H1 (cell line): ENCODE data around the gene COX6A1. TPM values are rescaled to one million over a fixed set of nuclear protein-coding genes. Genes with fewer than 3 reads are reported as not detected.

Source experiments
- CTCF ChIA-PET: fragments of 300-600 bp; sonication (Branson Sonifier 250); formaldehyde crosslinking; loops from one replicate; lab custom pipeline; 2021; ENCODE audit not compliant: partially characterized antibody; lab: Charles Lee
- POLR2A ChIA-PET: fragments of 300-600 bp; sonication (Branson Sonifier 250); formaldehyde crosslinking; loops from one replicate; lab custom pipeline; 2021; ENCODE audit warnings: inconsistent platforms; ENCODE audit not compliant: partially characterized antibody; lab: Charles Lee
- DNase-seq, 2 experiments: peaks; one replicate each; pipeline versions ENCODE4 v3.0.0 to v3.0.0-alpha.2; 2010 to 2022; ENCODE audit warnings: low spot score in 2 of 2, low read depth in 1 of 2, mixed read lengths in 1 of 2
- FAIRE-seq: peaks from 2 replicates; lab custom pipeline; 2011; peaks lifted over from hg19 to GRCh38; lab: Jason Lieb, UNC
- H2AFZ ChIP-seq: 2 replicates; pipeline ENCODE4 v1.8.1; 2012; ENCODE audit warnings: low read length, inconsistent platforms
- H2AK5ac ChIP-seq: 2 replicates; pipeline ENCODE4 v1.6.1; 2013; ENCODE audit warnings: low read depth, low read length
- H2BK120ac ChIP-seq: replicated peaks from 2 replicates; pipeline ENCODE3; 2013; ENCODE audit warnings: low read depth, low read length, inconsistent platforms
- H2BK12ac ChIP-seq: 2 replicates; pipeline ENCODE4 v1.6.1; 2013; ENCODE audit warnings: low read depth, low read length
- H2BK15ac ChIP-seq: 2 replicates; pipeline ENCODE4 v1.6.1; 2013; ENCODE audit warnings: low read length
- H2BK20ac ChIP-seq: 2 replicates; pipeline ENCODE4 v1.6.1; 2013; ENCODE audit warnings: low read length
- H2BK5ac ChIP-seq: 2 replicates; pipeline ENCODE4 v1.6.1; 2013; ENCODE audit warnings: low read depth, low read length
- H3K14ac ChIP-seq: 2 replicates; pipeline ENCODE4 v1.6.1; 2013; ENCODE audit warnings: inconsistent platforms; ENCODE audit not compliant: insufficient read length
- H3K18ac ChIP-seq: 2 replicates; pipeline ENCODE4 v1.6.1; 2013; ENCODE audit warnings: low read length; ENCODE audit errors: extremely low read depth
- H3K23ac ChIP-seq: 2 replicates; pipeline ENCODE4 v1.6.1; 2013; ENCODE audit warnings: inconsistent platforms; ENCODE audit not compliant: insufficient read length
- H3K23me2 ChIP-seq: 2 replicates; pipeline ENCODE4 v1.6.1; 2013; ENCODE audit warnings: low read depth, low read length
- H3K27ac ChIP-seq: 2 replicates; pipeline ENCODE4 v1.6.1; 2011; ENCODE audit warnings: low read depth, low read length, inconsistent platforms
- H3K27me3 ChIP-seq, 4 experiments: replicated peaks in 1 of 4; 1 replicate in 1 of 4; 2 replicates in 3 of 4; pipeline versions ENCODE4 v1.6.1 to v1.8.1; 2011 to 2013; ENCODE audit warnings: low read length in 3 of 4, mild to moderate bottlenecking in 3 of 4, inconsistent platforms in 2 of 4, mixed read lengths in 2 of 4, moderate library complexity in 1 of 4; ENCODE audit not compliant: control insufficient read depth in 3 of 4, insufficient read depth in 3 of 4; ENCODE audit errors: extremely low read depth in 1 of 4
- H3K36me3 ChIP-seq, 4 experiments: 2 replicates each; pipeline versions ENCODE4 v1.6.1 to v1.8.1; 2011 to 2013; ENCODE audit warnings: mild to moderate bottlenecking in 4 of 4, low read length in 3 of 4, moderate library complexity in 2 of 4, control low read depth in 1 of 4, inconsistent platforms in 1 of 4; ENCODE audit not compliant: insufficient read depth in 4 of 4, control insufficient read depth in 2 of 4
- H3K4ac ChIP-seq: replicated peaks from 2 replicates; pipeline ENCODE3; 2013; ENCODE audit warnings: low read length, low read depth, mixed read lengths, inconsistent platforms; ENCODE audit not compliant: insufficient read length
- H3K4me1 ChIP-seq, 4 experiments: replicated peaks in 1 of 4; 1 replicate in 1 of 4; 2 replicates in 3 of 4; pipeline versions ENCODE4 v1.6.1 to v1.8.1; 2011 to 2013; ENCODE audit warnings: low read length in 3 of 4, inconsistent platforms in 2 of 4, mixed read lengths in 1 of 4; ENCODE audit not compliant: insufficient read depth in 4 of 4, control insufficient read depth in 3 of 4
- H3K4me2 ChIP-seq, 2 experiments: 2 replicates each; pipeline versions ENCODE4 v1.6.1 to v1.8.1; 2011 to 2013; ENCODE audit warnings: low read depth in 2 of 2, low read length in 2 of 2, control low read depth in 1 of 2, inconsistent platforms in 1 of 2, mild to moderate bottlenecking in 1 of 2; ENCODE audit not compliant: insufficient read depth in 1 of 2
- H3K4me3 ChIP-seq, 4 experiments: fragments of 200-600, 300-600 bp in 1 of 4; sonication (generic), shearing (Covaris generic), sonication (Bioruptor Twin) in 1 of 4; 2 replicates each; pipeline versions ENCODE4 v1.5.1 to v1.8.1; 2011 to 2016; ENCODE audit warnings: low read length in 4 of 4, low read depth in 3 of 4, control low read depth in 2 of 4, inconsistent platforms in 2 of 4, mild to moderate bottlenecking in 2 of 4, mixed read lengths in 1 of 4, moderate library complexity in 1 of 4; ENCODE audit not compliant: insufficient read depth in 2 of 4; ENCODE audit errors: extremely low read depth in 1 of 4
- H3K56ac ChIP-seq: replicated peaks from 2 replicates; pipeline ENCODE3; 2013; ENCODE audit warnings: low read depth, mild to moderate bottlenecking, mixed read lengths, low read length, inconsistent platforms; ENCODE audit not compliant: insufficient read length
- H3K79me1 ChIP-seq: 2 replicates; pipeline ENCODE4 v1.6.1; 2013; ENCODE audit warnings: low read depth, low read length, control low read depth
- H3K79me2 ChIP-seq, 2 experiments: 2 replicates each; pipeline versions ENCODE4 v1.6.1 to v1.8.1; 2012 to 2013; ENCODE audit warnings: low read length in 2 of 2, mild to moderate bottlenecking in 2 of 2, inconsistent platforms in 1 of 2; ENCODE audit not compliant: insufficient read depth in 2 of 2, control insufficient read depth in 1 of 2
- H3K9ac ChIP-seq, 4 experiments: replicated peaks in 1 of 4; 1 replicate in 1 of 4; 2 replicates in 3 of 4; pipeline versions ENCODE4 v1.6.1 to v1.8.1; 2011 to 2013; ENCODE audit warnings: low read depth in 3 of 4, low read length in 3 of 4, control low read depth in 2 of 4, mild to moderate bottlenecking in 2 of 4, moderate library complexity in 2 of 4, inconsistent platforms in 1 of 4; ENCODE audit errors: extremely low read depth in 1 of 4
- H3K9me3 ChIP-seq, 2 experiments: 2 replicates each; pipeline versions ENCODE4 v1.6.1 to v1.8.1; 2012 to 2013; ENCODE audit warnings: mild to moderate bottlenecking in 2 of 2, moderate library complexity in 2 of 2, control low read depth in 1 of 2, inconsistent platforms in 1 of 2, low read depth in 1 of 2, low read length in 1 of 2, mixed read lengths in 1 of 2; ENCODE audit not compliant: insufficient read depth in 2 of 2
- H4K20me1 ChIP-seq, 2 experiments: replicated peaks in 1 of 2; 2 replicates each; pipeline versions ENCODE3 to v1.8.1; 2011 to 2013; ENCODE audit warnings: inconsistent platforms in 2 of 2, low read length in 2 of 2, mild to moderate bottlenecking in 1 of 2; ENCODE audit not compliant: insufficient read depth in 2 of 2, control insufficient read depth in 1 of 2
- H4K5ac ChIP-seq: 2 replicates; pipeline ENCODE4 v1.6.1; 2013; ENCODE audit warnings: low read length, low read depth, mixed read lengths, inconsistent platforms; ENCODE audit not compliant: insufficient read length
- H4K8ac ChIP-seq: 2 replicates; pipeline ENCODE4 v1.8.0; 2013; ENCODE audit warnings: mild to moderate bottlenecking, moderate library complexity, low read length, inconsistent platforms; ENCODE audit not compliant: insufficient read depth; ENCODE audit errors: extremely low read depth
- H4K91ac ChIP-seq: replicated peaks from 2 replicates; pipeline ENCODE3; 2013; ENCODE audit warnings: low read length, mixed read lengths, inconsistent platforms; ENCODE audit not compliant: insufficient read length
- ASH2L ChIP-seq: fragments of 200-600, 300-600 bp; sonication (generic); IDR thresholded peaks from one replicate; pipeline ENCODE4 v1.7.1; 2017; ENCODE audit warnings: low read length
- CREB1 ChIP-seq: IDR thresholded peaks from 2 replicates; pipeline ENCODE4 v1.6.1; 2012; ENCODE audit warnings: inconsistent platforms
- EP300 ChIP-seq, 2 experiments: IDR thresholded peaks; 1 replicate in 1 of 2; 2 replicates in 1 of 2; pipeline ENCODE4 v1.6.1; 2011 to 2012; ENCODE audit warnings: low read depth in 2 of 2, low read length in 2 of 2, mild to moderate bottlenecking in 2 of 2, borderline replicate concordance in 1 of 2, inconsistent platforms in 1 of 2, moderate library complexity in 1 of 2
- HDAC6 ChIP-seq: IDR thresholded peaks from one replicate; pipeline ENCODE4 v1.7.1; 2012; ENCODE audit warnings: low read depth, mild to moderate bottlenecking, inconsistent platforms, low read length, moderate library complexity
- RAD21 ChIP-seq, 2 experiments: IDR thresholded peaks in 1 of 2; conservative IDR thresholded peaks in 1 of 2; 2 replicates each; pipeline ENCODE4 v1.6.1; 2011; ENCODE audit warnings: low read depth in 2 of 2, low read length in 2 of 2, improper control_type of control experiment in 1 of 2, inconsistent platforms in 1 of 2, mild to moderate bottlenecking in 1 of 2, moderate library complexity in 1 of 2
- RBBP5 ChIP-seq: IDR thresholded peaks from 2 replicates; pipeline ENCODE4 v1.7.1; 2012; ENCODE audit warnings: low read depth, mild to moderate bottlenecking, inconsistent platforms, low read length, moderate library complexity, borderline replicate concordance
- RFX5 ChIP-seq: IDR thresholded peaks from 2 replicates; pipeline ENCODE4 v1.6.1; 2011; ENCODE audit warnings: low read depth, low read length, improper control_type of control experiment, borderline replicate concordance
- SAP30 ChIP-seq: fragments of 300-600 bp; sonication (generic); IDR thresholded peaks from 2 replicates; pipeline ENCODE4 v1.7.1; 2012; ENCODE audit warnings: low read length, moderate library complexity, mild to moderate bottlenecking, inconsistent platforms; ENCODE audit not compliant: insufficient read depth, insufficient replicate concordance
- SP1 ChIP-seq: IDR thresholded peaks from 2 replicates; pipeline ENCODE4 v1.6.1; 2011; ENCODE audit warnings: low read depth, low read length
- TCF12 ChIP-seq: IDR thresholded peaks from 2 replicates; pipeline ENCODE4 v1.6.1; 2011; ENCODE audit warnings: low read depth, mild to moderate bottlenecking, low read length
- WGBS, 2 experiments: shearing (Covaris generic) in 1 of 2; methylation state at CpG; one replicate each; pipeline versions ENCODE4 v1.1.6 to v1.1.7; 2013 to 2015; ENCODE audit warnings: low lambda C conversion rate in 2 of 2, mixed read lengths in 2 of 2, inconsistent platforms in 1 of 2, low coverage in 1 of 2, missing lambda C conversion rate in 1 of 2; ENCODE audit not compliant: insufficient replicate concordance in 2 of 2, insufficient coverage in 1 of 2, insufficient read length in 1 of 2; ENCODE audit errors: extremely low coverage in 1 of 2, missing lambda C conversion rate in 1 of 2; 5-methylcytosine and 5-hydroxymethylcytosine counted together
- polyA plus RNA-seq, 7 experiments: library from polyadenylated mRNA; depleted of rRNA in 3 of 7; stranded (reverse) in 5 of 7; unstranded in 2 of 7; fragments of >200 nt in 5 of 7; fragments of 200-250 nt in 2 of 7; gene quantifications; 1 replicate in 5 of 7; 2 replicates in 1 of 7; 4 replicates in 1 of 7; pipeline versions ENCODE4 v1.2.1 to v1.2.3, GENCODE V29; 2011 to 2013; ENCODE audit warnings: missing spikeins in 2 of 7, mixed read lengths in 2 of 7
- total RNA-seq: library from RNA; stranded (reverse); fragmentation: NEBNext Ultra II Directional; extraction: Animal tissue kit (Norgen Biotek cat#: 25700); gene quantifications from 2 replicates; pipeline ENCODE4 v1.2.1, GENCODE V29; 2021

COX6A1 gene
- total and polyA plus RNA-seq, 2 of the 8 experiments (the other 6 are each of a cell fraction or from before 2014, with no cell fraction given), result 437 to 2,792 TPM

- Histone ChIP-seq H3K56ac (peak within 1 kb of the TSS; percentile 79), H4K5ac (peak within 1 kb of the TSS; percentile 81), H3K27me3 (no peaks in the 10 kb centered on the region), H2BK120ac (no peak within 1 kb of the TSS), H2BK20ac (no peak within 1 kb of the TSS), H3K23ac (no peak within 1 kb of the TSS), H2BK15ac (no peak within 1 kb of the TSS), H4K20me1 (peaks cover 2 to 3% of the 10 kb centered on the region in 2 experiments), H3K36me3 (peaks cover 7 to 39% (median 17%) of the 10 kb centered on the region in 4 experiments), H3K79me1 (peaks cover 5% of the 10 kb centered on the region), H4K91ac (peak within 1 kb of the TSS; percentile 95), H3K9ac (peak within 1 kb of the TSS; percentile 90 to 96 (median 94)), H2AFZ (peak within 1 kb of the TSS; percentile 96; the same call in 1 of the 2 replicates), H4K8ac (peak within 1 kb of the TSS; percentile 99), H3K4me3 (peak within 1 kb of the TSS; percentile 84 to 98 (median 98)), H3K4ac (peak within 1 kb of the TSS; percentile 97), H3K14ac (no peak within 1 kb of the TSS), H3K23me2 (peaks cover 7% of the 10 kb centered on the region; the same call in 1 of the 2 replicates), H2BK12ac (0 out of 2 replicates have a peak within 1 kb of the TSS, but pooled peaks have one; percentile 60), H3K9me3 (no peaks in the 10 kb centered on the region), H3K27ac (peak within 1 kb of the TSS; percentile 94), H3K79me2 (peaks cover 17 to 58% of the 10 kb centered on the region in 2 experiments), H2AK5ac (0 out of 2 replicates have a peak within 1 kb of the TSS, but pooled peaks have one; percentile 20), H3K18ac (peak within 1 kb of the TSS; percentile 88), H2BK5ac (peak within 1 kb of the TSS; percentile 96), H3K4me2 (peak within 1 kb of the TSS; percentile 76 to 79), H3K4me1 (peaks cover 0 to 3% (median 1%) of the 10 kb centered on the region in 4 experiments; a peak in 1 of 7 replicates)
- 0% methylated on average over 73 of the region's 73 CpGs; no CpG with 5 or more reads in 1 of the 2 experiments for WGBS, 2 experiments
- peak in 1 of 2 experiments; percentile 99 for DNase-seq
- ChIA-PET POLR2A (interaction anchor here (0.5 to 19.6 kb wide), 24 partner anchors 8 to 216 kb away, joined by 3 to 365 read pairs (median 4); partner anchors contain the start of genes COQ5, COX6A1, DYNLL1 and POP5), CTCF (interaction anchor here (0.6 to 2.7 kb wide), 10 partner anchors 11 to 120 kb away, joined by 3 to 20 read pairs (median 5); partner anchors contain the start of gene SRSF9)
- no peak for FAIRE-seq
- TF ChIP-seq RBBP5 (peak; percentile 93), SP1 (no peak), SAP30 (peak; percentile 68), EP300 (IDR thresholded peaks at IDR 0.05; ENCODE audit: borderline replicate concordance in 1 of 2, low read depth in 2 of 2, low read length in 2 of 2) (peak in 1 of 2 experiments; percentile 73; a peak in 1 of 3 replicates), RFX5 (peak; percentile 40; the same call in 1 of the 2 replicates), TCF12 (no peak), CREB1 (peak; percentile 100), HDAC6 (no peak), RAD21 (IDR thresholded peaks at IDR 0.05 in 1 of 2, conservative IDR thresholded peaks at IDR 0.05 in 1 of 2; ENCODE audit: low read depth in 2 of 2, low read length in 2 of 2) (no peak), ASH2L (peak; percentile 98)
Measured at GRCh38 chr12:120445911-120446843, 8.3 kb downstream of the COX6A1 start, which contains the start of the genes GATC and TRIAP1. Gene GATC, plus strand, starts transcription at chr12:120446444. Its CDS starts 37 bp downstream, at chr12:120446481. Gene TRIAP1, minus strand, starts transcription at chr12:120446384. Its CDS starts 12 bp downstream, at chr12:120446372.
